NCI-H748 (cell line): ENCODE data around the gene SCLY.

ENCODE experiments used
- DNase-seq: peaks from one replicate; lab custom pipeline; 2025; ENCODE audit not compliant: unreplicated experiment; lab: John Stamatoyannopoulos, UW

SCLY gene

DNA sequence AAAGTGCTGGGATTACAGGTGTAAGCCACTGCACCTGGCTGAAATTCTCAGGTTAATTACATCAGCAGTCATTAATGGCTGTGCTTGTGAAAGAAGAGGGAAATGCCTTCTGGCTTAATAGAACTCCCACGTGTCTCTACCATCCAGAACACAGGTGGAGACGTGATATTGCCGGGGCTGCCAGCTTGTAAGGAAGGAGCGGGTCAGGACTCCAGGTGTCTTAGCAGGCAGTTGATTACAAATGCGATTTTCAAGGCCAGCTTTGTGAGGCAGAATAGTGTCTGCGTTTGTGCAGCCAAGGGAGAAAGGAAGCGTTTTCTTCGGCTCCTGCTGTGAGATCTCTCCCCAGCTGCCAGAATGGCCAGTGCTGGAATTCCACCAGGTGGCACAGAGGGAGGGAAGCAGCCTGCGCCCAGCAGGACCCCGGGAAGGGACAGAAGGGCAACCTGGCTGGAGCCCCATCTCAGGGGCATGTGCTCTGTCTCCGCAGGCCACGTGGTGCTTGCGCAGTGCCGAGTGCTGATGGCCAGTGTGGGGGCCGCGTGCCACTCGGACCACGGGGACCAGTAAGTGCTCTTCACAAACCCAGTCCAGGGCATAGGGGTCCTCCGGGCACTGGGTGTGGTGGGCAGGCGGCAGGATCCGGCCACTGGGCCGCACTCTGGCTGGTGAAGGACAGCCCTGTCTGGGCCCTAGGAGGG lies 35.7 kb downstream of the SCLY start:
- DNase-seq, result peak; percentile 17

DNA sequence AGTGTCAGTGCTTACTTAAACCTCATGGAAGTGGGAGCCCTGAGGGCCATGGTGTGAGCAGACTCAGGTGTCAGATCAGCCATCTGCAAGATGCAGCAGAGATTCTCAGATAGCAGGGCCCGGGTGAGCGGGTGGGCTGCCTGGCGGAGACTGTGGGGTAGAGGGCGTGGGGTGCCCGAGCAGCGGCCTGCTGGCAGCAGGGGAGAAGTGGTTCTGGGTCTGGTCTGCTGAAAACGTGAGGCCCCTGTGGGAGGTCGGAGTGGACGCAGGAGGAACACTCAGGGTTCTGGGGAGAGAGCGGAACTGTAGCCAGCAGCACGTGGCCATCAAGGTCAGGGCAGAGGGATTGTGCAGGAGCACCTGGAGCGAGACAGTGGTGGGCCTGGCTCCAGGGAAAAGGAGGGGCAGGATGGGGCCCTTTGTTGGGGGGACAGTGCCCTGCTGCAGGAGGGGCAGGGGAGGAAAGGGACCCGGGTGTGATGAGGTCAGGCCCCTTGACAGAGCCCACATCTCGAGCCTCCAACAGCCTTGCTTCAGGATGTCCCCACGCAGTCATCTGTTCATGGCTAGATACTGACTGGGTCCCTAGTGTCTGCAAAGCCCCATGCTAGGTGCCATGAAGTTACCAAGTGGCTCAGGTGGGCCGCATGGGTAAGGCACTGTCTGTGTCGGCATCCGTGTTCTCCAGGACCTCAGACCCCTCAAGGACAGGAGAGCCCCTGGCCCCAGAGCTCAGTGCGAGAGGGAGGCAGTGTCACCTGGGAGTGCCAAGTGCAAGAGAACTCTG lies 36.6 kb downstream of the SCLY start:
- DNase-seq, result no peak

- DNase-seq, result peak; percentile 24
Observed at GRCh38 chr2:238097988-238098871, 37.4 kb downstream of the SCLY start.

GRCh38 chr2:238098901-238099713 lies 38.3 kb downstream of the SCLY start:
- DNase-seq, result no peak

GRCh38 chr2:238099714-238100048 lies 38.9 kb downstream of the SCLY start:
- no peak for DNase-seq

DNA sequence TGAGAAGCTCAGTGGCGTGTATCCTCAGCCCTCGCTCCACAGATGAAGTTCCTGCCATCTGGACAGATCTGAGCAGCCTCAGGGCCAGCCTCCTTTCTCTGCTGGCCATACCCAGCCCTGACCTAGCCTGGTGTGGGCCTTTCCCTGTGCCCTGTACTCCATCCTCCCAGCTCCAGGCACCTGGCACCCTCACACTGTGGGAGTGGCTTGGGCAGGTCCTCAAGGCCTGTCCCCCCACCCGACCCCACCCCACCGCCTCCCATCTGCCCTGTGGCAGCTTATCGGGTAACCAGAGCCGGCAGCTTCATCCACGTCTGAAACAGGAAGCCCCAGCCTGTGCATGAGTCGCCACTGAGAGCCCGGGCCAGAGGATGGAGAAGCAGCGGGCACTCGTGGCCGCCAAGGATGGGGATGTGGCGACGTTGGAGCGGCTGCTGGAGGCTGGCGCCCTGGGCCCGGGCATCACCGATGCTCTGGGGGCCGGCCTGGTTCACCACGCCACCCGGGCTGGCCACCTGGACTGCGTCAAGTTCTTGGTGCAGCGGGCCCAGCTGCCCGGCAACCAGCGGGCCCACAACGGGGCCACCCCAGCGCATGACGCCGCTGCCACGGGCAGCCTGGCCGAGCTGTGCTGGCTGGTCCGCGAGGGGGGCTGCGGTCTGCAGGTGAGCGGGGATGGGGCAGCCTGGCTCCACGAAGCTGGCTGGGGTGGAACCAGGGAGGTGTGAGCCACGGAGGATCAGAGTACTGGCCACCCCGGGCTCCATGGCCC lies 39.4 kb downstream of the SCLY start, which contains the start of gene ESPNL:
Gene ESPNL (plus strand): TSS at position 292 of the 772 bp plus-strand sequence. CDS start 80 bp downstream, at position 372.
- DNase-seq, result no peak

DNA sequence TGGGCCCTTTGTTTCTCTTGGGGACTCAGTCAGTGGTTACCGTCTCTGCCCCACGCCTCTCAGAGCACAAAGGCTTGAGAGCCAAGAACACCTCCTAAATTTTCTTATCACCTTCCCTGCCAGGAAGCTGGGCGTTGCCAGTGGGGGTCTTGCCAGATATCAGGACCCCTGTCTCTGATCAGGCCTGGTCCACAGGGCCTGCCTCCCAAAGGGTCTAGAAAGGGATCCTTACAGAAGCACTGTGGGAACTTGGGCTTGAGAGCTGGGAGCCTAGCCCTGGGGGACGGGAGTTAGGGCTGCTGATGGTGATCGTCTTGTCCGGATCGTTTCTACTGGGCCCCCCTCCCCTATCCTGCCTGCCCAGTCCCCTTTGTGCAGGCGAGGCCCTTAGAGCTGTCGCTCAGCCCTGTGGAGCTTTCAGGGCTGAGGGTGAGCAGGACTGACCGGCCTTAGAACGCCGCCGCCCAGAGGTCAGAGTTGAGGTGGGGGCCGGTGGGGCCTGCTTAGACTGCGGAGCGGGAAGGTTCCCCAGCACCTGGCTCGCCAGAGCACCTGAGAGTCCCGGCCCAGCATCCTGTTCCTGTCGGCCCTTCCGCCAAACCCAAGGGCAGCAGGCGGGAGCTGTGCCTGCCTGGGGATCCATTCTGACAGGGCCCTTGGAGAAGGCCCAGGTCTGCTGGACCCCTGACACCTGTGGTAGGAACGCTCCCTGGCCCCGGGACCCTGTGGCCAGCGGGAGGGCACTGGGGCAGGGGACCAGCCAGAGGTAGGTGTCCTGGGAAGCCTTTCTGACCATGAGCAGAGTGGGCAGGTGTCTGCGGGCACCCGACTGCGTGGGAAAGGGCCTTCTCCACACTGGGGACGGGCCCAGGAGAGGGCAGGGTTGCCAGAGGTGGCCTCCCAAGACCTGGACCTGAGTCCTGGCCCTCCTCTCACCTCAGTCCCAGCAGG lies 40.3 kb downstream of the SCLY start:
- DNase-seq, result no peak

GRCh38 chr2:238101891-238102841 lies 41.4 kb downstream of the SCLY start:
- DNase-seq, result no peak

DNA sequence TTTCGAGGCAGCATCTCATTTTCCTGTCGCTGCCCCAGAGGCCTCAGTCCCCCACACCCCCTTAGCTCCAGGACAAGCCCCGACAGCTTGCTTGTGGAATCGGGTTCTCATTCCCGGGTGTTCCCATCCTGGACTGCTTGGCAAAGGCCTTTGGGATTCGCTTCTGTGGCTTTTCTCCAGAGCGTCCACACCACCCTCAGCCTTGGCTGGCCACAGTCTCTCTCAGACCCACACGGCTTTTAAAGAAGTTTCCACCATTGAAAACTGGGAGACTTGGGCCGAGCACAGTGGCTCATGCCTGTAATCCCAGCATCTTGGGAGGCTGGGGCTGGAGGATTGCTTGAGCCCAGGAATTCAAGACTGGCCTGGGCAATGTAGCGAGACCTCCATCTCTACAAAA lies 42.1 kb downstream of the SCLY start:
- no peak for DNase-seq

GRCh38 chr2:238103465-238104225 lies 42.8 kb downstream of the SCLY start:
- no peak for DNase-seq

GRCh38 chr2:238104226-238104690 lies 43.5 kb downstream of the SCLY start:
- no peak for DNase-seq

GRCh38 chr2:238104691-238105371 lies 44.0 kb downstream of the SCLY start:
- DNase-seq, result no peak

GRCh38 chr2:238105506-238106338 lies 44.9 kb downstream of the SCLY start:
- DNase-seq, result no peak

GRCh38 chr2:238106339-238106697 lies 45.5 kb downstream of the SCLY start:
- no peak for DNase-seq

DNA sequence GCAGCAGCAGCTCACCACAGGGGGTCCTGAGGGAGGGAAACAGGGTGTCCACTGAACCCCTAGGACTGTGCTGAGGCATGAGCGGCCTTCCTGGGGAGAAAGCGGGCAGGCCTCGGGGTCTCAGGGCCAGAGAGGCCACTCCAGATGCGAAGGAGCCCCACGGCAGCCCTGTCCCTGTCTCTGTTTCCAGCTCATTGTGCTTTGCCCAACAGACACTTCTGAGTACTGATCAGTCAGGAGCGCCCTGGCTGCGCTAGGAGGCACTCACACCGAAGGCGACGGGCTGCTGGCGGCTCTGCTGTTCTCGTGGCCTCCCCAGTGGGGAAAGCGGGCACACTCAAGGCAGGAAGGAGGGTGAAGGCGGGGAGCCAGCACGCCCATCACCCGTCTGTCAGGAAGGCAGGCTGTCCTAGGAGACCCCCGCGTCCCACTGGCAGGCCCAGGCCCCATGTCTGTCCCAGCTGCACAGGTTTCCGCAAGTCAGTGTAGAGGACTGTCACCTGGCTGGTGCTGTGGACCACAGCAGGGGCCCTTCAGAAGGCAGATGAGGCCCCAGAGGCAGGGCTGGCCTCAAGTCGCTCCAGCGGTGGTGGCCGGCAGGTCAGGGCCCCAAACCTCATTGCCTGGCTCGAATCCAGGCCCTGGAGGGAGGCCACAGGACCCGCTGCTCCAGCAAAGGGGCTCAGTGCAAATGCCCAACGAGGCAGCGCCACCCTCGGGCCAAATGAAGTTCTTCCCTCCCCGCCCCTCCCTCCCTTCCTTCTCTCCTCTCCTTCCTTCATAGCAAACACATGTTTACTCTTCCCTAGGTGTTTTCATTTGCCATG lies 46.1 kb downstream of the SCLY start:
- peak; percentile 37 for DNase-seq
